Esophagus muscularis mucosa (tissue), 4 donors: ENCODE measurements around the gene UBL4B. TPM values are rescaled to one million over a fixed set of nuclear protein-coding genes. Genes with fewer than 3 reads are reported as not detected.

Source experiments
- DNase-seq: peaks from one replicate; pipeline ENCODE4 v3.0.0-alpha.2; 2017; ENCODE audit errors: extremely low spot score
- H3K27ac ChIP-seq, 4 donors: fragments of 200-600 bp; sonication (generic); replicated peaks in 1 of 4; 1 replicate in 3 of 4; 2 replicates in 1 of 4; pipeline ENCODE4 v1.5.1; 2016 to 2019; ENCODE audit warnings: mild to moderate bottlenecking in 1 of 4
- H3K27me3 ChIP-seq, 4 donors: fragments of 200-600 bp; sonication (generic); one replicate each; pipeline versions ENCODE4 v1.5.1 to v1.6.0; 2016 to 2019
- H3K36me3 ChIP-seq, 4 donors: fragments of 200-600 bp; sonication (generic); one replicate each; pipeline ENCODE4 v1.5.1; 2016 to 2019
- H3K4me1 ChIP-seq, 4 donors: fragments of 200-600 bp; sonication (generic); one replicate each; pipeline ENCODE4 v1.5.1; 2016 to 2019
- H3K4me3 ChIP-seq, 4 donors: fragments of 200-600 bp; sonication (generic); 1 replicate in 2 of 4; 2 replicates in 2 of 4; pipeline ENCODE4 v1.5.1; 2016 to 2019; ENCODE audit warnings: mild to moderate bottlenecking in 4 of 4, moderate library complexity in 1 of 4
- H3K9me3 ChIP-seq, 4 donors: fragments of 200-600 bp; sonication (generic); 1 replicate in 3 of 4; 2 replicates in 1 of 4; pipeline ENCODE4 v1.5.1; 2016 to 2019
- EP300 ChIP-seq: sonication (generic); formaldehyde crosslinking; IDR thresholded peaks from one replicate; pipeline ENCODE4 v1.6.1; 2017; ENCODE audit warnings: antibody characterized with exemption
- POLR2A ChIP-seq: fragments of 450-650 bp; IDR thresholded peaks from one replicate; pipeline ENCODE4 v1.6.1; 2017; ENCODE audit warnings: antibody characterized with exemption, moderate library complexity, mild to moderate bottlenecking, low read depth
- POLR2AphosphoS5 ChIP-seq, 2 donors: sonication (generic); formaldehyde crosslinking; IDR thresholded peaks; one replicate each; pipeline ENCODE4 v1.6.1; 2017; ENCODE audit warnings: antibody characterized with exemption in 2 of 2
- WGBS: methylation state at CpG from one replicate; pipeline ENCODE4 v1.1.5; 2018; 5-methylcytosine and 5-hydroxymethylcytosine counted together
- intact Hi-C: fragments of 100-400 bp; cut with DNase I; formaldehyde crosslinking; loops from one replicate; pipeline ENCODE4 v1.15.1; 2023
- total RNA-seq, 4 donors: library from RNA; depleted of rRNA; stranded (reverse); fragments of >200 nt; gene quantifications; one replicate each; pipeline versions ENCODE4 v1.1.0 to v1.2.1, GENCODE V29; 2016
- TF ChIP-seq, protein P1 (sequence below), 3 experiments: fragments of 200-600 bp in 2 of 3; fragments of 450-650 bp in 1 of 3; sonication (generic) in 2 of 3; IDR thresholded peaks; one replicate each; pipeline ENCODE4 v1.5.1; 2017 to 2019; ENCODE audit warnings: antibody characterized with exemption in 3 of 3, mild to moderate bottlenecking in 2 of 3, moderate library complexity in 1 of 3

The UBL4B gene
- total RNA-seq, 4 donors from 2014 or later = not detected

DNA sequence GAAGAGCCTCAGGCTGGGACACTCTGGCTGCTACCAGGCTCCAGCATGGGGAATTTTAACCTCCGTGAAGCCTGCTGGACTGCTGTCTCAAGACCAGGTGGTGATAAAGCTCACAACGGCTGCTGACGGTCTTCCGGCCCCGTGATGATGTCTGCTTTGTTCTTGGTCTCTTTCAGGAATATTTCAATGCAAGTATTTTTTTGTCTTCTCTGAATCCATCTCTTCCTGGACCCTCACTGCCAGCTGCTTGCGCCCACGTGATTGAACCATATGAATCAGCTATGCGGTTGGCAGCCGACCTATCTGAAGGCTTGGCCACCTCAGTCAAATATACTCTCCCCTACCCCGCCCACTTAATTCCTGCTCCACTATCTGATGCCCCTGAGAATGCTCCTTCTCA lies 23.4 kb downstream of the UBL4B start:
- Histone ChIP-seq H3K36me3 (no peaks in the 10 kb centered on the region), H3K9me3 (no peaks in the 10 kb centered on the region), H3K4me3 (no peak overlapping the region), H3K4me1 (peaks cover 0 to 13% (median 7%) of the 10 kb centered on the region in 4 donors), H3K27ac (no peak overlapping the region), H3K27me3 (peaks cover 0 to 16% (median 3%) of the 10 kb centered on the region in 4 donors)
- no peak for TF ChIP-seq EP300
- TF ChIP-seq POLR2A = no peak
- TF ChIP-seq, protein P1, sequence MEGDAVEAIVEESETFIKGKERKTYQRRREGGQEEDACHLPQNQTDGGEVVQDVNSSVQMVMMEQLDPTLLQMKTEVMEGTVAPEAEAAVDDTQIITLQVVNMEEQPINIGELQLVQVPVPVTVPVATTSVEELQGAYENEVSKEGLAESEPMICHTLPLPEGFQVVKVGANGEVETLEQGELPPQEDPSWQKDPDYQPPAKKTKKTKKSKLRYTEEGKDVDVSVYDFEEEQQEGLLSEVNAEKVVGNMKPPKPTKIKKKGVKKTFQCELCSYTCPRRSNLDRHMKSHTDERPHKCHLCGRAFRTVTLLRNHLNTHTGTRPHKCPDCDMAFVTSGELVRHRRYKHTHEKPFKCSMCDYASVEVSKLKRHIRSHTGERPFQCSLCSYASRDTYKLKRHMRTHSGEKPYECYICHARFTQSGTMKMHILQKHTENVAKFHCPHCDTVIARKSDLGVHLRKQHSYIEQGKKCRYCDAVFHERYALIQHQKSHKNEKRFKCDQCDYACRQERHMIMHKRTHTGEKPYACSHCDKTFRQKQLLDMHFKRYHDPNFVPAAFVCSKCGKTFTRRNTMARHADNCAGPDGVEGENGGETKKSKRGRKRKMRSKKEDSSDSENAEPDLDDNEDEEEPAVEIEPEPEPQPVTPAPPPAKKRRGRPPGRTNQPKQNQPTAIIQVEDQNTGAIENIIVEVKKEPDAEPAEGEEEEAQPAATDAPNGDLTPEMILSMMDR (IDR thresholded peaks at IDR 0.05) = no peak
- no peak for TF ChIP-seq POLR2AphosphoS5 (IDR thresholded peaks at IDR 0.05)
- intact Hi-C loops = no loop called here
- no peak for DNase-seq
- 86% methylated on average over 10 of the region's 10 CpGs for WGBS

DNA sequence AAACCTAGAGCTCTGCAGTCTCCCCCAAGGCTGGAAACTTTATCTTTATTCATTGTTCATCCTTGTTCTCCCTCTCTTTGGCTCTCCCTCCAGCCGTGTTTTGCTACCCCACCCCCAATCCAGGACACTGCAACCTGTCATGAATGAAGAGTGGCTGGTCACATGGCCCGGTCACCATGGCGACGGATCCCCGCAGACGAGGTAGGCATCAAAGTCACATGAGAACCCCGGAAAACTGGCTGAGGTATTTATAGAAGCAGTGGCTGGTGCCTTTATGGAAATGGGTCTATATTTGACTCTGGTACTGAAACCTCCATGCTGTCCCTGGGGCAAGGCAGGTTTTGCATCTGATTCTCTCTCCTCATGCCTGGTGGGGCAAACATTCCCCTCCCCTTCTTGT lies 24.7 kb downstream of the UBL4B start:
- no peak overlapping the region for H3K4me3 ChIP-seq
- intact Hi-C loops = no loop called here
- peaks cover 0 to 19% (median 2%) of the 10 kb centered on the region in 4 donors for H3K27me3 ChIP-seq
- 0% methylated on average over 7 of the region's 7 CpGs for WGBS
- peaks cover 0 to 12% (median 7%) of the 10 kb centered on the region in 4 donors for H3K4me1 ChIP-seq
- no peaks in the 10 kb centered on the region for H3K9me3 ChIP-seq
- H3K27ac ChIP-seq = no peak overlapping the region
- TF ChIP-seq, protein P1 (IDR thresholded peaks at IDR 0.05) = no peak
- DNase-seq = no peak
- no peaks in the 10 kb centered on the region for H3K36me3 ChIP-seq

DNA sequence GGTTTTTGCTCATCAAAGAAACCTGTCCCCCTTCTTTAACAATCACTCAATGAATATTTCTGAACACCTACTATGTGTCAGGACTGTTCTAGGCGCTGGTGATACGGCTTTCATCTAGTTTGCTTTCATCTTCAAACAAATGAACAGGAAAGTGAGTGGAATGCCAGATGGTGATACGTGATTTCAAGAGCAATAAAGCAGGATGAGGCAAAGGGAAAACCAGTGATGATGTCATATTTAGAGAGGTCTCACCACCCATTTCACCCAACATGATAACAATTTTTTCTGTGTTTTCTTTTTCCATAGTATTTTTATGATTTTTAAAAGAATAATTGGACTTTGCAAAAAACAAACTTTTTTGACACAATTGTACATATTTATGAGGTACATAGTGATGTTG lies 26.7 kb downstream of the UBL4B start:
- Histone ChIP-seq H3K36me3 (no peaks in the 10 kb centered on the region), H3K27ac (no peak overlapping the region), H3K4me3 (no peak overlapping the region), H3K27me3 (peaks cover 0 to 37% (median 2%) of the 10 kb centered on the region in 4 donors), H3K4me1 (peaks cover 0 to 8% (median 7%) of the 10 kb centered on the region in 4 donors), H3K9me3 (no peaks in the 10 kb centered on the region)
- TF ChIP-seq POLR2A (no peak), EP300 (no peak), POLR2AphosphoS5 (IDR thresholded peaks at IDR 0.05) (no peak)
- TF ChIP-seq, protein P1 (IDR thresholded peaks at IDR 0.05) = no peak
- intact Hi-C loops = no loop called here
- 70% methylated on average over 3 of the region's 3 CpGs for WGBS
- no peak for DNase-seq

DNA sequence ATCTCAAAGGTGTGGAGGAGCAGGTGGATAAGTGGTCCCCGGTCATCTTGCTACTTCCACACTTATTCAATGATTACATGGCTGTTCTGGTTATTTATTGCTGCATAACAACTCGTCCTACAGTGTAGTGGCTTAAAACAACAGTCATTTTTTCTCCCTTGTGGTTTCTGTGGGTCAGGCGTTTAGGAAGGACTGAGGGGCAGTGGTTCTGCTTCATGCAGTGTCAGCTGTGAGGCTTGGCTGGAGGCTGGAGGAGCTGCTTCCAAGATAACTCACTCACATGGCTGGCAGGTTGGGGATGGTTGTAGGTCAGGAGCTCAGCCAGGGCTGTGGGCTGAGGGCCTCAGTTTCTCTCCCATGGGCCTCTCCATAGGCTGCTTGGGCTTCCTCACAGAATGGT lies 32.1 kb downstream of the UBL4B start:
- Histone ChIP-seq H3K4me3 (no peak overlapping the region), H3K4me1 (no peaks in the 10 kb centered on the region), H3K27ac (no peak overlapping the region), H3K36me3 (no peaks in the 10 kb centered on the region), H3K9me3 (no peaks in the 10 kb centered on the region), H3K27me3 (peaks cover 0 to 72% (median 0%) of the 10 kb centered on the region in 4 donors)
- no peak for DNase-seq
- WGBS = 53% methylated on average over 3 of the region's 3 CpGs
- intact Hi-C loops = no loop called here
- TF ChIP-seq POLR2AphosphoS5 (IDR thresholded peaks at IDR 0.05) = no peak
- TF ChIP-seq EP300 = no peak
- TF ChIP-seq POLR2A = no peak
- TF ChIP-seq, protein P1 (IDR thresholded peaks at IDR 0.05) = no peak

DNA sequence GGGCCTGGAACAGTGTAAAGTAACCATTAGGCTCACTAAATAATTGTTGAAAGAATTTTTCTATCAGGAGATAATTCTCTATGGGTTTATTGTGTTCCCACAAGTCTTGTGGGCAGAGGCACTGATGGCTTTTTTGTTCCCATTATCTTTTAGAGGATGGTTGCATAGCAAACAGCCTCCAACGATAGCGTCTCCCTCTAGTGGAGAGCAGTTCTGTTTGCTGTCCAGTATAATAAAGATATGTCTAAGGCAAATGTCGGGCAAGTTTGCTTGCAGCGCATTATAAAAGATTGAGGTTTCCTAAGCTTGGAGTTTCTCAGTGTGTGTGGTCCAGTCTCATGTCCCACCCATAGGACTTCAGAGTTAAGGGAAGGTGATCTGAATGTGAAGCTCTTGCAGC lies 36.7 kb downstream of the UBL4B start:
- Histone ChIP-seq H3K4me1 (peaks cover 11 to 18% (median 16%) of the 10 kb centered on the region in 4 donors), H3K27me3 (peaks cover 7 to 81% (median 21%) of the 10 kb centered on the region in 4 donors), H3K4me3 (no peak overlapping the region), H3K27ac (no peak overlapping the region), H3K9me3 (no peaks in the 10 kb centered on the region), H3K36me3 (no peaks in the 10 kb centered on the region)
- intact Hi-C loops = no loop called here
- WGBS = 61% methylated on average over 4 of the region's 4 CpGs
- DNase-seq = no peak
- TF ChIP-seq EP300 (no peak), POLR2A (no peak), POLR2AphosphoS5 (IDR thresholded peaks at IDR 0.05) (no peak)
- TF ChIP-seq, protein P1 (IDR thresholded peaks at IDR 0.05) = no peak
